B cell (primary cell): ENCODE results near the gene BYSL.

Experiments used
- CTCF ChIP-seq: fragments of 200-600 bp; IDR thresholded peaks from one replicate; pipeline ENCODE4 v1.8.0; 2022; ENCODE audit warnings: antibody characterized with exemption, mild to moderate bottlenecking
- EZH2 ChIP-seq: IDR thresholded peaks from 2 replicates; pipeline ENCODE4 v1.6.1; 2012; ENCODE audit warnings: borderline replicate concordance, low read depth, mild to moderate bottlenecking, moderate library complexity, low read length; ENCODE audit not compliant: insufficient read depth, poor library complexity, severe bottlenecking

- no peak for TF ChIP-seq EZH2
- TF ChIP-seq CTCF = no peak
Measured at GRCh38 chr6:41878961-41879405, 42.3 kb upstream of the BYSL start.
